HepG2 (cell line): ENCODE results near the gene PRDM10. TPM values are rescaled to one million over a fixed set of nuclear protein-coding genes. Genes with fewer than 3 reads are reported as not detected.

Experiments used
- ATF4 ChIP-seq, 2 experiments: fragments of 450-650 bp in 1 of 2; sonication (generic) in 1 of 2; formaldehyde crosslinking; IDR thresholded peaks; 2 replicates each; pipeline versions ENCODE4 v1.5.0 to v1.8.0; 2020 to 2022; ENCODE audit warnings: mild to moderate bottlenecking in 1 of 2, missing genetic modification reagents in 1 of 2
- ATF7-NPFF ChIP-seq: sonication (generic); formaldehyde crosslinking; IDR thresholded peaks from 2 replicates; pipeline ENCODE4 v1.8.1; 2023; ENCODE audit warnings: mild to moderate bottlenecking, low read depth, missing genetic modification reagents, moderate library complexity
- ATM ChIP-seq: fragments of 450-650 bp; IDR thresholded peaks from 2 replicates; pipeline ENCODE4 v1.7.1; 2017; ENCODE audit warnings: mild to moderate bottlenecking, borderline replicate concordance
- CAMTA2 ChIP-seq: sonication (generic); formaldehyde crosslinking; IDR thresholded peaks from 2 replicates; pipeline ENCODE4 v1.4.0; 2020; ENCODE audit warnings: mild to moderate bottlenecking, missing genetic modification reagents, borderline replicate concordance
- HHEX ChIP-seq: IDR thresholded peaks from 2 replicates; pipeline ENCODE4 v1.6.1; 2016; ENCODE audit warnings: control low read depth
- MZF1 ChIP-seq: sonication (generic); formaldehyde crosslinking; IDR thresholded peaks from 2 replicates; pipeline ENCODE4 v1.8.1; 2023; ENCODE audit warnings: mild to moderate bottlenecking, missing genetic modification reagents, borderline replicate concordance
- RNF219 ChIP-seq: sonication (generic); formaldehyde crosslinking; IDR thresholded peaks from 2 replicates; pipeline ENCODE4 v1.5.0; 2020; ENCODE audit warnings: mild to moderate bottlenecking, missing genetic modification reagents
- SIN3B ChIP-seq: fragments of 150-350 bp; IDR thresholded peaks from 2 replicates; pipeline ENCODE4 v1.6.1; 2014; ENCODE audit warnings: low read length
- SRY ChIP-seq: sonication (generic); formaldehyde crosslinking; IDR thresholded peaks from 2 replicates; pipeline ENCODE4 v1.8.0; 2022; ENCODE audit warnings: mild to moderate bottlenecking, missing genetic modification reagents
- SYNCRIP ChIP-seq: fragments of 200-400 bp; formaldehyde crosslinking; IDR thresholded peaks from 2 replicates; pipeline ENCODE4 v1.6.1; 2018; ENCODE audit warnings: mild to moderate bottlenecking, low read depth, low read length; ENCODE audit not compliant: insufficient read depth
- THRA ChIP-seq: sonication (generic); formaldehyde crosslinking; IDR thresholded peaks from 2 replicates; pipeline ENCODE4 v1.4.0; 2020; ENCODE audit warnings: missing genetic modification reagents, borderline replicate concordance
- U2AF2 ChIP-seq: fragments of 200-400 bp; formaldehyde crosslinking; IDR thresholded peaks from 2 replicates; pipeline ENCODE4 v1.6.1; 2017; ENCODE audit warnings: low read depth, mild to moderate bottlenecking, low read length
- ZKSCAN5 ChIP-seq: sonication (generic); formaldehyde crosslinking; IDR thresholded peaks from 2 replicates; pipeline ENCODE4 v1.5.1; 2020; ENCODE audit warnings: mild to moderate bottlenecking, missing genetic modification reagents
- ZNF614 ChIP-seq: IDR thresholded peaks from 2 replicates; pipeline ENCODE4 v1.6.1; 2018; ENCODE audit warnings: missing biosample characterization, missing genetic modification reagents, inconsistent platforms, borderline replicate concordance
- ZNF652 ChIP-seq: IDR thresholded peaks from 2 replicates; pipeline ENCODE4 v1.6.1; 2016; ENCODE audit warnings: low read depth, borderline replicate concordance
- polyA plus RNA-seq, 8 experiments: library from polyadenylated mRNA; depleted of rRNA in 3 of 8; stranded (reverse) in 7 of 8; unstranded in 1 of 8; fragments of >200 nt; fragmentation: Illumina TruSeq in 4 of 8; extraction: Trizol in 4 of 8; gene quantifications; 2 replicates each; pipeline versions ENCODE4 v1.2.1 to v1.2.3, GENCODE V29; 2011 to 2016; ENCODE audit warnings: low read depth in 4 of 8, missing spikeins in 1 of 8, mixed read lengths in 1 of 8; ENCODE audit not compliant: insufficient read depth in 1 of 8
- total RNA-seq, 5 experiments: library from RNA; depleted of rRNA; stranded (reverse); fragments of >200 nt; fragmentation: Illumina TruSeq; extraction: Trizol; gene quantifications; 2 replicates each; pipeline ENCODE4 v1.2.3, GENCODE V29; 2016; ENCODE audit warnings: low read depth in 1 of 5
- TF ChIP-seq, protein P1 (sequence below): sonication (generic); formaldehyde crosslinking; IDR thresholded peaks from 2 replicates; pipeline ENCODE4 v1.4.0; 2020; ENCODE audit warnings: missing genetic modification reagents, mild to moderate bottlenecking, borderline replicate concordance
- TF ChIP-seq, protein P2 (sequence below): IDR thresholded peaks from 2 replicates; pipeline ENCODE4 v1.6.1; 2016; ENCODE audit warnings: missing genetic modification reagents, missing compliant biosample characterization
- TF ChIP-seq, protein P3 (sequence below): sonication (generic); formaldehyde crosslinking; IDR thresholded peaks from 2 replicates; pipeline ENCODE4 v1.4.0; 2020; ENCODE audit warnings: missing genetic modification reagents

The PRDM10 gene
- total and polyA plus RNA-seq, 2 of the 13 experiments (the other 11 are each of a cell fraction or from before 2014, with no cell fraction given) = 5.7 to 5.8 TPM

DNA sequence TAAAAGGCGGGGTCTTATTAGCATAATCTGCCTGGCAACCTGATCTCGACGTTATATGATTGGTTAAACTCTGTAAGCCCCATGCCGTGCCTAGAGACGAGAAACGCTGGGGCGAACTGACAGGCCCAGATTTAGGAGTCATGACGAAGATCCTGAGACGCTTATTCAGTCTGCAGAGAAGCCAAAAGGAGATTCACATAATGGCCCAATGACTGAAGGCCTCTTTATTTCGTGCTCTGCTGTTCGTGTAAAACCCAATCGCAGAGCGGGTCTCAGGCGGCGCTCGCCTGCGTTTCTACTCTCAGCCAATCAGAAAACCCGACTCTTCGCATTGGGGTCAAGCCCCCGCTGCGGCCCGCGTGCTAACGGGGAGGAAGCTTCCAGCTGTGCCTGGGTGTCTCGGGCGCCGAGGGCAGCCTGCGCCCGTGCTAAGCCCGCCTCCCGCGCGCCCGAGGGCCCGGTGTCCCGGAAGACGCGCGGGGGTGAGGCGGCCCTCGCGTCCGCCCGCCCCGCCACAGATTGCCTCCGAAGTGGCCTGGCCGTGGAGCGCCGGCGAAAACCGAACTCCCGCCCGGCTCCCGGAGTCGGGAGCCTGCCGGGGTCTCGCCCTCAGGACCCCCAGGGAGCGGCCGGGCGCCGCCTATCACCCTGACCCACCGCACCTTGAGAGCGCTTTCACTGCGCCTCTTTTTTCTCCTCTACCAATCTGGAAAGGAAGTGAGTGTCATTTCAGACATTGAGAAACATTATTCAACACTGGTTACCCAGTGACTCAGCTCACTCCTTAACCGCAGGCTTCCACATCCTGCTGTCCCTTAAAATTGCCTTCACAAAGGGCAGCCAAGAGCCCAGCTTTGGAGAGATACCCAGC is 446 bp upstream of the PRDM10 start (continued):
- TF ChIP-seq RNF219 (CRISPR knock-in tag) (no peak), ATF7-NPFF (CRISPR knock-in tag) (peak; percentile 91), SIN3B (no peak), ATF4 (CRISPR knock-in tag; IDR thresholded peaks at IDR 0.05) (peak in 1 of 2 experiments; percentile 43; a peak in 1 of 4 replicates), THRA (CRISPR knock-in tag) (no peak), HHEX (CRISPR knock-in tag) (no peak), U2AF2 (no peak), SYNCRIP (no peak), ATM (no peak), ZNF614 (CRISPR knock-in tag) (peak; percentile 3; the same call in 1 of the 2 replicates), ZKSCAN5 (CRISPR knock-in tag) (no peak), SRY (CRISPR knock-in tag) (no peak), CAMTA2 (CRISPR knock-in tag) (0 out of 2 replicates have a peak, but pooled peaks have one; percentile 23), ZNF652 (CRISPR knock-in tag) (no peak), MZF1 (CRISPR knock-in tag) (no peak)
- TF ChIP-seq, protein P1, sequence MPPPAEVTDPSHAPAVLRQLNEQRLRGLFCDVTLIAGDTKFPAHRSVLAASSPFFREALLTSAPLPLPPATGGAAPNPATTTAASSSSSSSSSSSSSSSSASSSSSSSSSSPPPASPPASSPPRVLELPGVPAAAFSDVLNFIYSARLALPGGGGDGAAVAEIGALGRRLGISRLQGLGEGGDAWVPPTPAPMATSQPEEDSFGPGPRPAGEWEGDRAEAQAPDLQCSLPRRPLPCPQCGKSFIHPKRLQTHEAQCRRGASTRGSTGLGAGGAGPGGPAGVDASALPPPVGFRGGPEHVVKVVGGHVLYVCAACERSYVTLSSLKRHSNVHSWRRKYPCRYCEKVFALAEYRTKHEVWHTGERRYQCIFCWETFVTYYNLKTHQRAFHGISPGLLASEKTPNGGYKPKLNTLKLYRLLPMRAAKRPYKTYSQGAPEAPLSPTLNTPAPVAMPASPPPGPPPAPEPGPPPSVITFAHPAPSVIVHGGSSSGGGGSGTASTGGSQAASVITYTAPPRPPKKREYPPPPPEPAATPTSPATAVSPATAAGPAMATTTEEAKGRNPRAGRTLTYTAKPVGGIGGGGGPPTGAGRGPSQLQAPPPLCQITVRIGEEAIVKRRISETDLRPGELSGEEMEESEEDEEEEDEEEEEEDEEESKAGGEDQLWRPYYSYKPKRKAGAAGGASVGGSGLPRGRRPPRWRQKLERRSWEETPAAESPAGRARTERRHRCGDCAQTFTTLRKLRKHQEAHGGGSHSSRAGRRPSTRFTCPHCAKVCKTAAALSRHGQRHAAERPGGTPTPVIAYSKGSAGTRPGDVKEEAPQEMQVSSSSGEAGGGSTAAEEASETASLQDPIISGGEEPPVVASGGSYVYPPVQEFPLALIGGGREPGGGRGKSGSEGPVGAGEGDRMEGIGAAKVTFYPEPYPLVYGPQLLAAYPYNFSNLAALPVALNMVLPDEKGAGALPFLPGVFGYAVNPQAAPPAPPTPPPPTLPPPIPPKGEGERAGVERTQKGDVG (CRISPR knock-in tag) = no peak
- TF ChIP-seq, protein P2, sequence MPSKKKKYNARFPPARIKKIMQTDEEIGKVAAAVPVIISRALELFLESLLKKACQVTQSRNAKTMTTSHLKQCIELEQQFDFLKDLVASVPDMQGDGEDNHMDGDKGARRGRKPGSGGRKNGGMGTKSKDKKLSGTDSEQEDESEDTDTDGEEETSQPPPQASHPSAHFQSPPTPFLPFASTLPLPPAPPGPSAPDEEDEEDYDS = peak; percentile 79
- TF ChIP-seq, protein P3, sequence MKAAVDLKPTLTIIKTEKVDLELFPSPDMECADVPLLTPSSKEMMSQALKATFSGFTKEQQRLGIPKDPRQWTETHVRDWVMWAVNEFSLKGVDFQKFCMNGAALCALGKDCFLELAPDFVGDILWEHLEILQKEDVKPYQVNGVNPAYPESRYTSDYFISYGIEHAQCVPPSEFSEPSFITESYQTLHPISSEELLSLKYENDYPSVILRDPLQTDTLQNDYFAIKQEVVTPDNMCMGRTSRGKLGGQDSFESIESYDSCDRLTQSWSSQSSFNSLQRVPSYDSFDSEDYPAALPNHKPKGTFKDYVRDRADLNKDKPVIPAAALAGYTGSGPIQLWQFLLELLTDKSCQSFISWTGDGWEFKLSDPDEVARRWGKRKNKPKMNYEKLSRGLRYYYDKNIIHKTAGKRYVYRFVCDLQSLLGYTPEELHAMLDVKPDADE = no peak
